Testis (tissue), 3 donors: Measurements from ENCODE around the gene PTPN3. TPM values are rescaled to one million over a fixed set of nuclear protein-coding genes. Genes with fewer than 3 reads are reported as not detected.

Source experiments
- DNase-seq: peaks from one replicate; pipeline ENCODE4 v3.0.0-alpha.2; 2019
- H3K27ac ChIP-seq, 2 donors: fragments of 200-600 bp; sonication (generic); one replicate each; pipeline ENCODE4 v1.5.1; 2019
- H3K27me3 ChIP-seq: fragments of 200-600 bp; sonication (generic); one replicate; pipeline ENCODE4 v1.5.1; 2019
- H3K36me3 ChIP-seq: fragments of 200-600 bp; sonication (generic); one replicate; pipeline ENCODE4 v1.5.1; 2017; ENCODE audit warnings: low read depth; ENCODE audit errors: missing control alignments
- H3K4me1 ChIP-seq: fragments of 200-600 bp; sonication (generic); one replicate; pipeline ENCODE4 v1.5.1; 2019
- H3K4me3 ChIP-seq, 2 donors: fragments of 200-600 bp; sonication (generic); one replicate each; pipeline ENCODE4 v1.5.1; 2017 to 2019
- H3K9me3 ChIP-seq: fragments of 200-600 bp; sonication (generic); one replicate; pipeline ENCODE4 v1.5.1; 2017
- POLR2A ChIP-seq: fragments of 450-650 bp; IDR thresholded peaks from one replicate; pipeline ENCODE4 v1.6.1; 2017; ENCODE audit warnings: antibody characterized with exemption, mild to moderate bottlenecking, moderate library complexity
- WGBS, 2 donors: methylation state at CpG; one replicate each; pipeline ENCODE4 v1.1.5; 2018; 5-methylcytosine and 5-hydroxymethylcytosine counted together
- intact Hi-C: fragments of 100-400 bp; cut with DNase I; formaldehyde crosslinking; loops from one replicate; pipeline ENCODE4 v1.15.1; 2023; ENCODE audit warnings: low total_unique reads
- polyA plus RNA-seq: library from polyadenylated mRNA; stranded (reverse); fragments of 350-450 nt; fragmentation: Illumina TruSeq; extraction: RNeasy Lipid Tissue Mini Kit (QIAGEN cat#74804); gene quantifications from one replicate; pipeline ENCODE4 v1.2.3, GENCODE V29; 2014; ENCODE audit warnings: low read depth, low replicate concordance; ENCODE audit not compliant: insufficient read depth
- total RNA-seq, 2 donors: library from RNA; depleted of rRNA; stranded (reverse); fragments of >200 nt; gene quantifications; one replicate each; pipeline ENCODE4 v1.2.3, GENCODE V29; 2016
- TF ChIP-seq, protein P1 (sequence below), 3 experiments: fragments of 450-650 bp in 2 of 3; fragments of 200-600 bp in 1 of 3; sonication (generic) in 1 of 3; IDR thresholded peaks; one replicate each; pipeline ENCODE4 v1.5.1; 2016 to 2019; ENCODE audit warnings: antibody characterized with exemption in 3 of 3, mild to moderate bottlenecking in 2 of 3, moderate library complexity in 1 of 3

PTPN3 gene
- total and polyA plus RNA-seq, 3 donors from 2014 or later: 6.6 to 8.1 (median 7.0) TPM

DNA sequence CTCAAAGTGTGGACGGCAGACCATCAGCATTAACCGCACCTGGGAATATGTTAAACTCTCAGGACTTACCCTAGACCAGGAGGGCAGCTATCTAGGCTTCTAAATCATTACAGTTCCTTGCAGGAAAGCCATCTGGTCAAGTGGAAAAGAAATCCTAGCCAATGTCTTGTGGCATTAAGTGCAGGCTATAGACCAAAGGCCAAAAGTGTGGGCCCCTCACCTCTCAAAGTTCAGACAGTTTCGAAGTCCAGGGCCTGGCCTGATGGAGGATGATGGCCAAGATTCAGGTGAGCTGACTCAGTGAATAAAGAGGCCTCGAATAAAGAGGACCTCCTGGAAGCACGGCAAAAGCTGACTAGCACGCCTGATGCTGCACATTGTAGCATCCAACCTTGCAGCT lies 24.0 kb upstream of the PTPN3 start:
- DNase-seq: no peak
- Histone ChIP-seq H3K27me3 (no peaks in the 10 kb centered on the region), H3K27ac (no peak overlapping the region), H3K4me1 (no peaks in the 10 kb centered on the region), H3K36me3 (no peaks in the 10 kb centered on the region), H3K9me3 (no peaks in the 10 kb centered on the region), H3K4me3 (no peak overlapping the region)
- intact Hi-C loops: no loop called here
- TF ChIP-seq, protein P1, sequence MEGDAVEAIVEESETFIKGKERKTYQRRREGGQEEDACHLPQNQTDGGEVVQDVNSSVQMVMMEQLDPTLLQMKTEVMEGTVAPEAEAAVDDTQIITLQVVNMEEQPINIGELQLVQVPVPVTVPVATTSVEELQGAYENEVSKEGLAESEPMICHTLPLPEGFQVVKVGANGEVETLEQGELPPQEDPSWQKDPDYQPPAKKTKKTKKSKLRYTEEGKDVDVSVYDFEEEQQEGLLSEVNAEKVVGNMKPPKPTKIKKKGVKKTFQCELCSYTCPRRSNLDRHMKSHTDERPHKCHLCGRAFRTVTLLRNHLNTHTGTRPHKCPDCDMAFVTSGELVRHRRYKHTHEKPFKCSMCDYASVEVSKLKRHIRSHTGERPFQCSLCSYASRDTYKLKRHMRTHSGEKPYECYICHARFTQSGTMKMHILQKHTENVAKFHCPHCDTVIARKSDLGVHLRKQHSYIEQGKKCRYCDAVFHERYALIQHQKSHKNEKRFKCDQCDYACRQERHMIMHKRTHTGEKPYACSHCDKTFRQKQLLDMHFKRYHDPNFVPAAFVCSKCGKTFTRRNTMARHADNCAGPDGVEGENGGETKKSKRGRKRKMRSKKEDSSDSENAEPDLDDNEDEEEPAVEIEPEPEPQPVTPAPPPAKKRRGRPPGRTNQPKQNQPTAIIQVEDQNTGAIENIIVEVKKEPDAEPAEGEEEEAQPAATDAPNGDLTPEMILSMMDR (IDR thresholded peaks at IDR 0.05): no peak
- TF ChIP-seq POLR2A: no peak
- 88 to 89% methylated on average over 6 of the region's 6 CpGs for WGBS, 2 donors

DNA sequence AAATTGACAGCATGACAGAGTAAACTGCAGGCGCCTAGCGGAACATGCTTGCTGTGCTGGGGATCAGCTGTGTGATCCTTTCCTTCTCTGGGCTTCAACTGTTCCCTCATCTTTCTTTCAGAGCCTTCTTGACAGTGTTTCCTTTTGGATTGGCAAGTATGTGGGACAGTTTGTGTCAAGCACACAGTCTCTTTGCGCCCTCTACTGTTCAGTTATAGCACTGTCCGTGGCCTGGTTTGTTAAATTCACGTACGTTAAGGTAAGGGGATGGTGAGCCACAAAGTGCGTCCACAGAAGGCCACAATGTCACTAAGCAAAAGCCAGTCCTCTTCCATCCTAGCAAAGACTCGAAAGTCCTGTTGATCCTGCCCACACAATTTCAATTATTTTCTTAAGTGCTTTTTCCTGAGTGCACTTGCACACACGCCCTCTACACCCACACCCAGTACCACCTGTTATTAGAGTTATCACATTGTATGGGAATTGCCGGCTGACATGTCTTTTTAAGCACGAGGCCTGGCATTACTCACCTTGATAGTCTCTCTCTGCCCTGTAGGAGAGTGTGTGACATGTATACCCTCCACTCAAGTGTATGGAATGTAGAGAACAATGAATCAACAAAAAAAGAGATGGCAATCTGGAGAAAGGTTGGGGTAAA lies 22.5 kb upstream of the PTPN3 start:
- no peak for TF ChIP-seq POLR2A
- TF ChIP-seq, protein P1 (IDR thresholded peaks at IDR 0.05): peak; percentile 34 to 80 (median 73)
- intact Hi-C loops: no loop called here
- no peaks in the 10 kb centered on the region for H3K36me3 ChIP-seq
- DNase-seq: peak; percentile 83
- H3K9me3 ChIP-seq: no peaks in the 10 kb centered on the region
- H3K4me3 ChIP-seq: no peak overlapping the region
- no peaks in the 10 kb centered on the region for H3K27me3 ChIP-seq
- no peaks in the 10 kb centered on the region for H3K4me1 ChIP-seq
- H3K27ac ChIP-seq: no peak overlapping the region
- 36 to 47% methylated on average over 11 of the region's 11 CpGs for WGBS, 2 donors

DNA sequence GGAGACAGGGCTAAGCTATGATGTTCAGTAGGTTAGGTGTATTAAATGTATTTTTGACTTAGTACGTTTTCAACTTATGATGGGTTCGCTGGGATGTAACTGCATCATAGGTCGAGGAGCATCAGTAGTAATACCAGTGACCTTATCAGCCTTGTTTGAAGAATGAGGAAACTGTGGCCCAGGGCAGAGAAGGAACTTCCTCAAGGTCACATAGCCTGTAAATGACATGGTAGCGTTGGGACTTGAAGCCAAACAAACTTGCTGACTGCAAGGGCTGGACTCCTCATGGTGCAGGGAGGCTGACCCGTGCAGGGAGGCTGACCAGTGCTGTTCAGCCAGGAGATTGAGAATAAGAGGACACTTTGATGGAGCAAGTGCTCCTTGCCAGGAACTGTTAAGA lies 21.3 kb upstream of the PTPN3 start:
- no peaks in the 10 kb centered on the region for H3K27me3 ChIP-seq
- TF ChIP-seq POLR2A: no peak
- TF ChIP-seq, protein P1 (IDR thresholded peaks at IDR 0.05): no peak
- no peak overlapping the region for H3K4me3 ChIP-seq
- no peak for DNase-seq
- intact Hi-C loops: no loop called here
- no peaks in the 10 kb centered on the region for H3K36me3 ChIP-seq
- 73 to 85% methylated on average over 5 of the region's 5 CpGs for WGBS, 2 donors
- no peak overlapping the region for H3K27ac ChIP-seq
- H3K4me1 ChIP-seq: no peaks in the 10 kb centered on the region
- H3K9me3 ChIP-seq: no peaks in the 10 kb centered on the region

DNA sequence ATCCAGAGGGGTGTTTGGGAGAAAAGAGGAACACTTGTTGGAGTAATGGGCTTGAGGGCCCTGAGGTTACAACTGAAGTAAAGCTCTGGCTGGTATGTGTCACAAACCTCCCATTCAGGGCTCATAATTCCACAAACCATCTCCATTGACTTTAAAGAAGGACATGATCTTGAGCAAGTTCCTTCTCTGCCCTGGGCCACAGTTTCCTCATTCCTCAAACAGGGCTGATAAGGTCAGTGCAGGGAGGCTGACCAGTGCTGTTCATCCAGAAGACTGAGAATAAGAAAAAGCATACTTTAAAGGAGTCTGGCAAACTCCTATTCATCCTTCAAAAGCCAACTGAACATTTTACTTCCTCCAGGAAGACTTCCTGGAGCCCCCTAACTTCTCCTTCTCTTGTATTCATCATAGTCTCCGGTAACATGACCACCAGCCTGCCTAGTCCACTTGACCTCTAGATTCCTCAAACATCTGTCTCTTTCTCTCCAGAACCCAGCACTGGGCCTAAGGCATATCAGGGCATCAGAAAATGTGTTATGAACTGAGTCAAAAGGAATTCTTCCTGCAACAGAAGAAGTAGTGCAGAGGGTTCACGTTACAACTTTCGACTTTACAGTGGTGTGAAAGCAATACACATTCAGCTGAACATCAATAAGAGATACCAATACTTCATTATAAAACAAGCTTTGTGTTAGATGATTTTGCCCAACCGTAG lies 20.7 kb upstream of the PTPN3 start:
- no peak overlapping the region for H3K4me3 ChIP-seq
- H3K4me1 ChIP-seq: no peaks in the 10 kb centered on the region
- WGBS, 2 donors: 89% methylated on average over 4 of the region's 4 CpGs
- H3K36me3 ChIP-seq: no peaks in the 10 kb centered on the region
- H3K9me3 ChIP-seq: no peaks in the 10 kb centered on the region
- no peak for DNase-seq
- intact Hi-C loops: no loop called here
- TF ChIP-seq, protein P1 (IDR thresholded peaks at IDR 0.05): no peak
- no peak for TF ChIP-seq POLR2A
- H3K27ac ChIP-seq: no peak overlapping the region
- H3K27me3 ChIP-seq: no peaks in the 10 kb centered on the region
